SK-N-SH treated with all-trans-retinoic acid at 6 μM for 48 hours (cell line): Measurements from ENCODE around the gene HSPG2.

Experiments used
- ATAC-seq: fragments of 200-7000 bp; cut with Tn5 transposase; 3 replicates; pipeline ENCODE4 v1.9.1; 2020; ENCODE audit warnings: mild to moderate bottlenecking, moderate library complexity
- ARNTL ChIP-seq: fragments of 450-650 bp; formaldehyde crosslinking; IDR thresholded peaks from 2 replicates; pipeline ENCODE4 v1.5.0; 2020; ENCODE audit warnings: low read depth, mild to moderate bottlenecking, moderate library complexity, borderline replicate concordance
- BACH2 ChIP-seq: fragments of 250-450 bp; sonication (Bioruptor Pico); IDR thresholded peaks from 2 replicates; pipeline ENCODE4 v1.9.0; 2021; ENCODE audit warnings: mild to moderate bottlenecking, borderline replicate concordance
- CREB5 ChIP-seq: fragments of 250-450 bp; sonication (Bioruptor Pico); IDR thresholded peaks from 2 replicates; pipeline ENCODE4 v1.5.1; 2020; ENCODE audit warnings: low read depth, mild to moderate bottlenecking, moderate library complexity
- CSRNP3 ChIP-seq: fragments of 250-450 bp; sonication (Bioruptor Pico); IDR thresholded peaks from 2 replicates; pipeline ENCODE4 v1.5.1; 2021; ENCODE audit warnings: mild to moderate bottlenecking, moderate library complexity
- ESRRG ChIP-seq: fragments of 250-450 bp; sonication (Bioruptor Pico); IDR thresholded peaks from 2 replicates; pipeline ENCODE4 v1.6.1; 2021; ENCODE audit warnings: mild to moderate bottlenecking
- GLIS3 ChIP-seq: fragments of 250-450 bp; sonication (Bioruptor Pico); IDR thresholded peaks from 2 replicates; pipeline ENCODE4 v1.5.0; 2020; ENCODE audit warnings: mild to moderate bottlenecking, moderate library complexity
- ISL1 ChIP-seq: fragments of 250-450 bp; sonication (Bioruptor Pico); IDR thresholded peaks from 2 replicates; pipeline ENCODE4 v2.1.2; 2022; ENCODE audit warnings: mild to moderate bottlenecking, moderate library complexity
- OSR1 ChIP-seq: fragments of 250-450 bp; sonication (Bioruptor Pico); IDR thresholded peaks from 2 replicates; pipeline ENCODE4 v1.8.0; 2022; ENCODE audit warnings: moderate library complexity, mild to moderate bottlenecking, inconsistent platforms
- PATZ1 ChIP-seq: fragments of 250-450 bp; sonication (Bioruptor Pico); IDR thresholded peaks from 2 replicates; pipeline ENCODE4 v1.8.0; 2020; ENCODE audit warnings: mild to moderate bottlenecking, moderate library complexity, borderline replicate concordance
- PPARA ChIP-seq: fragments of 250-450 bp; sonication (Bioruptor Pico); IDR thresholded peaks from 2 replicates; pipeline ENCODE4 v1.5.0; 2020; ENCODE audit warnings: mild to moderate bottlenecking, borderline replicate concordance
- RARB ChIP-seq: fragments of 250-450 bp; sonication (Bioruptor Pico); IDR thresholded peaks from 2 replicates; pipeline ENCODE4 v1.8.0; 2021; ENCODE audit warnings: mild to moderate bottlenecking, moderate library complexity
- SNAI2 ChIP-seq: fragments of 250-450 bp; sonication (Bioruptor Pico); IDR thresholded peaks from 2 replicates; pipeline ENCODE4 v1.5.0; 2020; ENCODE audit warnings: mild to moderate bottlenecking, moderate library complexity
- TCF4 ChIP-seq: fragments of 250-450 bp; sonication (Bioruptor Pico); IDR thresholded peaks from 2 replicates; pipeline ENCODE4 v1.8.0; 2021; ENCODE audit warnings: mild to moderate bottlenecking, moderate library complexity, borderline replicate concordance
- TOX ChIP-seq: fragments of 250-450 bp; sonication (Bioruptor Pico); IDR thresholded peaks from 2 replicates; pipeline ENCODE4 v1.8.0; 2021; ENCODE audit warnings: mild to moderate bottlenecking, moderate library complexity, borderline replicate concordance
- TSHZ2 ChIP-seq: fragments of 250-450 bp; sonication (Bioruptor Pico); IDR thresholded peaks from 2 replicates; pipeline ENCODE4 v1.5.0; 2020; ENCODE audit warnings: mild to moderate bottlenecking, moderate library complexity
- ZC3H10 ChIP-seq: fragments of 250-450 bp; sonication (Bioruptor Pico); IDR thresholded peaks from 2 replicates; pipeline ENCODE4 v1.5.1; 2021; ENCODE audit warnings: mild to moderate bottlenecking, moderate library complexity
- ZFP3 ChIP-seq: fragments of 250-450 bp; sonication (Bioruptor Pico); IDR thresholded peaks from 2 replicates; pipeline ENCODE4 v1.5.0; 2020; ENCODE audit warnings: mild to moderate bottlenecking, moderate library complexity
- ZFP30 ChIP-seq: fragments of 450-650 bp; formaldehyde crosslinking; IDR thresholded peaks from 2 replicates; pipeline ENCODE4 v1.5.0; 2022; ENCODE audit warnings: mild to moderate bottlenecking, moderate library complexity
- ZNF70 ChIP-seq: fragments of 450-650 bp; formaldehyde crosslinking; IDR thresholded peaks from 2 replicates; pipeline ENCODE4 v1.5.0; 2020; ENCODE audit warnings: mild to moderate bottlenecking, moderate library complexity
- ZNF8 ChIP-seq: fragments of 450-650 bp; formaldehyde crosslinking; IDR thresholded peaks from 2 replicates; pipeline ENCODE4 v1.5.0; 2020; ENCODE audit warnings: mild to moderate bottlenecking, moderate library complexity

HSPG2 gene

GRCh38 chr1:21941370-21941769 lies 4.3 kb upstream of the HSPG2 start:
- ATAC-seq: no peak
- no peak for TF ChIP-seq CREB5 (CRISPR knock-in tag)
- no peak for TF ChIP-seq ESRRG (CRISPR knock-in tag)
- TF ChIP-seq ZC3H10 (CRISPR knock-in tag): no peak
- TF ChIP-seq PPARA: no peak
- TF ChIP-seq TOX (CRISPR knock-in tag): no peak
- TF ChIP-seq PATZ1: no peak
- no peak for TF ChIP-seq RARB (CRISPR knock-in tag)
- no peak for TF ChIP-seq ZNF8
- no peak for TF ChIP-seq ZNF70 (CRISPR knock-in tag)
- TF ChIP-seq ZFP30 (CRISPR knock-in tag): no peak
- no peak for TF ChIP-seq GLIS3 (CRISPR knock-in tag)
- TF ChIP-seq SNAI2 (CRISPR knock-in tag): no peak
- TF ChIP-seq ARNTL (CRISPR knock-in tag): no peak
- no peak for TF ChIP-seq OSR1

GRCh38 chr1:21940492-21940891 lies 3.4 kb upstream of the HSPG2 start:
- TF ChIP-seq ZC3H10 (CRISPR knock-in tag): no peak
- no peak for TF ChIP-seq RARB (CRISPR knock-in tag)
- no peak for TF ChIP-seq CSRNP3
- no peak for TF ChIP-seq ZFP30 (CRISPR knock-in tag)
- TF ChIP-seq ISL1 (CRISPR knock-in tag): no peak
- TF ChIP-seq TSHZ2: no peak
- no peak for TF ChIP-seq ESRRG (CRISPR knock-in tag)
- ATAC-seq: no peak

- peak; percentile 67 for ATAC-seq
- no peak for TF ChIP-seq OSR1
- TF ChIP-seq TCF4 (CRISPR knock-in tag): no peak
- no peak for TF ChIP-seq TOX (CRISPR knock-in tag)
- TF ChIP-seq BACH2 (CRISPR knock-in tag): no peak
- no peak for TF ChIP-seq SNAI2 (CRISPR knock-in tag)
- TF ChIP-seq ZFP30 (CRISPR knock-in tag): no peak
- TF ChIP-seq CSRNP3: no peak
- TF ChIP-seq ZFP3 (CRISPR knock-in tag): no peak
- TF ChIP-seq PATZ1: no peak
- TF ChIP-seq ZNF8: no peak
- no peak for TF ChIP-seq PPARA
- no peak for TF ChIP-seq ARNTL (CRISPR knock-in tag)
- no peak for TF ChIP-seq ESRRG (CRISPR knock-in tag)
These were observed 2.7 kb upstream of the HSPG2 start for GRCh38 chr1:21939650-21940374.
